ENCODE measurements around the gene MRPL17.

- TF ChIP-seq POLR2A (IDR thresholded peaks at IDR 0.05) = no peak
- no peak for TF ChIP-seq POLR2AphosphoS5 (IDR thresholded peaks at IDR 0.05)
- no peak for TF ChIP-seq CTCF (IDR thresholded peaks at IDR 0.05)
- no peak for TF ChIP-seq EP300 (IDR thresholded peaks at IDR 0.05)
These were observed 18.6 kb downstream of the MRPL17 start for GRCh38 chr11:6664551-6664950.

Data from sigmoid colon (tissue), 4 donors.